Measurements from ENCODE around the gene BMP2. TPM values are rescaled to one million over a fixed set of nuclear protein-coding genes. Genes with fewer than 3 reads are reported as not detected.
A peak's percentile ranks its signal among the peaks of the same experiment; 100 is the strongest.

The BMP2 gene
- total RNA-seq, 1 experiment from 2014 or later, result 0.84 TPM

- peak; percentile 34 for DNase-seq (ENCODE audit: low read depth)
Measured at GRCh38 chr20:6768228-6769140, 998 bp downstream of the BMP2 start.

- peak; percentile 32 for DNase-seq (ENCODE audit: low read depth)
Measured at GRCh38 chr20:6769903-6770785, 2.7 kb downstream of the BMP2 start.

- no peak for DNase-seq (ENCODE audit: low read depth)
Measured at GRCh38 chr20:6770786-6771100, 3.3 kb downstream of the BMP2 start.

- DNase-seq (ENCODE audit: low read depth), result no peak
Measured at GRCh38 chr20:6780433-6781190, 13.1 kb downstream of the BMP2 start.

GRCh38 chr20:6783752-6784151 lies 16.3 kb downstream of the BMP2 start:
- no peak for DNase-seq (ENCODE audit: low read depth)

- peak; percentile 16 for DNase-seq (ENCODE audit: low read depth)
Measured at GRCh38 chr20:6784210-6784631, 16.7 kb downstream of the BMP2 start.

- DNase-seq (ENCODE audit: low read depth), result no peak
Measured at GRCh38 chr20:6784767-6785166, 17.3 kb downstream of the BMP2 start.

- DNase-seq (ENCODE audit: low read depth), result no peak
Measured at GRCh38 chr20:6786548-6786947, 19.1 kb downstream of the BMP2 start.

- DNase-seq (ENCODE audit: low read depth), result no peak
Measured at GRCh38 chr20:6792789-6793188, 25.3 kb downstream of the BMP2 start.

GRCh38 chr20:6802227-6802626 lies 34.7 kb downstream of the BMP2 start:
- peak; percentile 57 for DNase-seq (ENCODE audit: low read depth)

GRCh38 chr20:6806275-6806674 lies 38.8 kb downstream of the BMP2 start:
- no peak for DNase-seq (ENCODE audit: low read depth)

GRCh38 chr20:6811262-6812035 lies 44.0 kb downstream of the BMP2 start:
- no peak for DNase-seq (ENCODE audit: low read depth)

GRCh38 chr20:6812530-6812929 lies 45.0 kb downstream of the BMP2 start:
- no peak for DNase-seq (ENCODE audit: low read depth)

GRCh38 chr20:6814945-6815344 lies 47.5 kb downstream of the BMP2 start:
- no peak for DNase-seq (ENCODE audit: low read depth)

GRCh38 chr20:6818033-6818808 lies 50.7 kb downstream of the BMP2 start:
- peak; percentile 15 for DNase-seq (ENCODE audit: low read depth)

- peak; percentile 25 for DNase-seq (ENCODE audit: low read depth)
Measured at GRCh38 chr20:6819599-6819998, 52.1 kb downstream of the BMP2 start.

- no peak for DNase-seq (ENCODE audit: low read depth)
Measured at GRCh38 chr20:6824401-6824800, 56.9 kb downstream of the BMP2 start.

- no peak for DNase-seq (ENCODE audit: low read depth)
Measured at GRCh38 chr20:6827472-6827871, 60.0 kb downstream of the BMP2 start.

- DNase-seq (ENCODE audit: low read depth), result peak; percentile 64
Measured at GRCh38 chr20:6828794-6829423, 61.4 kb downstream of the BMP2 start.

Data from RPMI7951 (cell line).